ENCODE data around the gene ITGB4. TPM values are rescaled to one million over a fixed set of nuclear protein-coding genes. Genes with fewer than 3 reads are reported as not detected.

Gene ITGB4
- total RNA-seq, 1 donor from 2014 or later: 6.6 TPM

GRCh38 chr17:75681289-75681688, 40.0 kb upstream of the ITGB4 start:
- H4K20me1 ChIP-seq (ENCODE audit: insufficient read depth, low read length): peaks cover 35% of the 10 kb centered on the region
- H3K4me3 ChIP-seq (ENCODE audit: insufficient read depth, low read depth, low read length): no peak overlapping the region
- no peaks in the 10 kb centered on the region for H3K27me3 ChIP-seq (ENCODE audit: insufficient read depth, low read length)
- FAIRE-seq: no peak
- no peak overlapping the region for H3K4me3 Mint-ChIP-seq (ENCODE audit: unreplicated experiment)
- H3K79me2 ChIP-seq (ENCODE audit: insufficient read depth, low read length): peaks cover 86% of the 10 kb centered on the region
- H3K27me3 Mint-ChIP-seq (ENCODE audit: low read depth, unreplicated experiment): no peaks in the 10 kb centered on the region
- peak overlapping the region; percentile 24 for H3K4me2 ChIP-seq (ENCODE audit: low read length)
- H3K4me1 Mint-ChIP-seq (ENCODE audit: low read depth, unreplicated experiment): peaks cover 49% of the 10 kb centered on the region
- H3K9me3 Mint-ChIP-seq (ENCODE audit: unreplicated experiment): no peaks in the 10 kb centered on the region
- TF ChIP-seq CTCF (IDR thresholded peaks at IDR 0.05; ENCODE audit: insufficient read depth, low read depth, low read length) (no peak), EZH2 (IDR thresholded peaks at IDR 0.05; ENCODE audit: insufficient read depth, low read length) (no peak)
- peaks cover 15% of the 10 kb centered on the region for H3K36me3 ChIP-seq (ENCODE audit: insufficient read depth, low read length)
- peak overlapping the region; percentile 38 for H3K9ac ChIP-seq (ENCODE audit: low read length)
- peak overlapping the region; percentile 45 for H3K27ac ChIP-seq (ENCODE audit: low read depth, low read length)
- H3K9me3 ChIP-seq (ENCODE audit: insufficient read depth, low read depth, low read length): no peaks in the 10 kb centered on the region
- H3K27ac Mint-ChIP-seq (ENCODE audit: unreplicated experiment): peak overlapping the region; percentile 72
- H3K4me1 ChIP-seq (ENCODE audit: insufficient read depth, low read length): peaks cover 66% of the 10 kb centered on the region
- peak; percentile 75 for DNase-seq (ENCODE audit: low read depth)
- peaks cover 9% of the 10 kb centered on the region for H3K36me3 Mint-ChIP-seq (ENCODE audit: low read depth, unreplicated experiment)
- no peak overlapping the region for H2AFZ ChIP-seq (ENCODE audit: low read depth, low read length)

- Histone ChIP-seq H4K20me1 (ENCODE audit: insufficient read depth, low read length) (peaks cover 30% of the 10 kb centered on the region), H3K4me3 (ENCODE audit: insufficient read depth, low read depth, low read length) (peak overlapping the region; percentile 24), H3K9ac (ENCODE audit: low read length) (peak overlapping the region; percentile 37), H2AFZ (ENCODE audit: low read depth, low read length) (no peak overlapping the region), H3K4me2 (ENCODE audit: low read length) (peak overlapping the region; percentile 73), H3K9me3 (ENCODE audit: insufficient read depth, low read depth, low read length) (no peaks in the 10 kb centered on the region), H3K4me1 (ENCODE audit: insufficient read depth, low read length) (peaks cover 64% of the 10 kb centered on the region), H3K79me2 (ENCODE audit: insufficient read depth, low read length) (peaks cover 88% of the 10 kb centered on the region), H3K27me3 (ENCODE audit: insufficient read depth, low read length) (no peaks in the 10 kb centered on the region), H3K36me3 (ENCODE audit: insufficient read depth, low read length) (peaks cover 5% of the 10 kb centered on the region), H3K27ac (ENCODE audit: low read depth, low read length) (peak overlapping the region; percentile 58)
- peak; percentile 43 for FAIRE-seq
- peak; percentile 74 for DNase-seq (ENCODE audit: low read depth)
- peaks cover 13% of the 10 kb centered on the region for H3K36me3 Mint-ChIP-seq (ENCODE audit: low read depth, unreplicated experiment)
- H3K9me3 Mint-ChIP-seq (ENCODE audit: unreplicated experiment): no peaks in the 10 kb centered on the region
- H3K4me3 Mint-ChIP-seq (ENCODE audit: unreplicated experiment): no peak overlapping the region
- TF ChIP-seq CTCF (IDR thresholded peaks at IDR 0.05; ENCODE audit: insufficient read depth, low read depth, low read length) (no peak), EZH2 (IDR thresholded peaks at IDR 0.05; ENCODE audit: insufficient read depth, low read length) (no peak)
- H3K27ac Mint-ChIP-seq (ENCODE audit: unreplicated experiment): peak overlapping the region; percentile 43
- no peaks in the 10 kb centered on the region for H3K27me3 Mint-ChIP-seq (ENCODE audit: low read depth, unreplicated experiment)
- H3K4me1 Mint-ChIP-seq (ENCODE audit: low read depth, unreplicated experiment): peaks cover 56% of the 10 kb centered on the region
Measured at GRCh38 chr17:75683583-75683982, 37.7 kb upstream of the ITGB4 start.

DNA sequence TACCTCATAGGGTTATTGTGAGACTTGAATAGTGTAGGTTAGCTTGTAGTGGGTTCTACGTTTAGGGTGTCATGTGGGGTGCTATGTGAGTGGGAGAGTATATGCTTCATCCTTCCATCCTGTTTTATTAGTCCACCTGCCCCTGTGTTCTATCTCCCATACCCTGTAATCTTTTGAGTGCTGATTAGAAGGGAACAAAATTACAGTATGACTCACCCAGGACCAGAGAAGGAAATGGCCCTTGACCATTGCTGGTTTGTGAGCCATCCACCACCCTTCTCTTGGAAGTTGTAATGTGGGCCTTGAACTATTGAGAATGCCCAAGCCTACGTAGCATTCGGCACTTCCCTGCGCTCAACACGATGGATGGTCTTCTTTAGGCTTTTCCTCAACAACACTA, 37.0 kb upstream of the ITGB4 start:
- Histone ChIP-seq H3K9ac (ENCODE audit: low read length) (peak overlapping the region; percentile 37), H3K36me3 (ENCODE audit: insufficient read depth, low read length) (peaks cover 3% of the 10 kb centered on the region), H3K27ac (ENCODE audit: low read depth, low read length) (peak overlapping the region; percentile 58), H2AFZ (ENCODE audit: low read depth, low read length) (no peak overlapping the region), H3K79me2 (ENCODE audit: insufficient read depth, low read length) (peaks cover 92% of the 10 kb centered on the region), H4K20me1 (ENCODE audit: insufficient read depth, low read length) (peaks cover 28% of the 10 kb centered on the region), H3K4me3 (ENCODE audit: insufficient read depth, low read depth, low read length) (peak overlapping the region; percentile 24), H3K27me3 (ENCODE audit: insufficient read depth, low read length) (no peaks in the 10 kb centered on the region), H3K4me1 (ENCODE audit: insufficient read depth, low read length) (peaks cover 64% of the 10 kb centered on the region), H3K4me2 (ENCODE audit: low read length) (peak overlapping the region; percentile 73), H3K9me3 (ENCODE audit: insufficient read depth, low read depth, low read length) (no peaks in the 10 kb centered on the region)
- Mint-ChIP-seq H3K4me1 (ENCODE audit: low read depth, unreplicated experiment) (peaks cover 63% of the 10 kb centered on the region), H3K4me3 (ENCODE audit: unreplicated experiment) (no peak overlapping the region), H3K36me3 (ENCODE audit: low read depth, unreplicated experiment) (peaks cover 17% of the 10 kb centered on the region), H3K9me3 (ENCODE audit: unreplicated experiment) (no peaks in the 10 kb centered on the region), H3K27ac (ENCODE audit: unreplicated experiment) (peak overlapping the region; percentile 23), H3K27me3 (ENCODE audit: low read depth, unreplicated experiment) (no peaks in the 10 kb centered on the region)
- no peak for TF ChIP-seq CTCF (IDR thresholded peaks at IDR 0.05; ENCODE audit: insufficient read depth, low read depth, low read length)
- no peak for TF ChIP-seq EZH2 (IDR thresholded peaks at IDR 0.05; ENCODE audit: insufficient read depth, low read length)
- peak; percentile 46 for DNase-seq (ENCODE audit: low read depth)
- FAIRE-seq: no peak
